HAP-1 (cell line): Measurements from ENCODE around the gene WBP2.
A peak's percentile ranks its signal among the peaks of the same experiment; 100 is the strongest.

Experiments used
- DNase-seq, 2 experiments: peaks; one replicate each; pipeline ENCODE4 v3.0.0-alpha.2; 2016 to 2020; ENCODE audit warnings: low spot score in 2 of 2
- H3K27me3 ChIP-seq: fragments of 250-450 bp; sonication (Bioruptor Pico); 2 replicates; pipeline ENCODE4 v1.5.1; 2020; ENCODE audit warnings: low read depth, mild to moderate bottlenecking, moderate library complexity
- H3K36me3 ChIP-seq: fragments of 250-450 bp; sonication (Bioruptor Pico); replicated peaks from 2 replicates; pipeline ENCODE4 v1.5.1; 2020; ENCODE audit warnings: mild to moderate bottlenecking
- H3K4me1 ChIP-seq: fragments of 250-450 bp; sonication (Bioruptor Pico); 2 replicates; pipeline ENCODE4 v1.5.1; 2020; ENCODE audit warnings: mild to moderate bottlenecking
- H3K4me3 ChIP-seq: fragments of 250-450 bp; sonication (Bioruptor Pico); 2 replicates; pipeline ENCODE4 v1.5.1; 2020; ENCODE audit warnings: mild to moderate bottlenecking, moderate library complexity
- H3K9me3 ChIP-seq: fragments of 250-450 bp; sonication (Bioruptor Pico); 2 replicates; pipeline ENCODE4 v1.5.1; 2020; ENCODE audit warnings: mild to moderate bottlenecking, moderate library complexity
- in situ Hi-C: fragments of 300-500 bp; cut with MboI; formaldehyde crosslinking; loops from 3 replicates; pipeline ENCODE4 v1.14.3; 2020; ENCODE audit warnings: low sequenced_read_pairs, inconsistent platforms, mixed read lengths

Gene WBP2

GRCh38 chr17:75810216-75810615 is 44.9 kb downstream of the WBP2 start:
- H3K9me3 ChIP-seq, result no peaks in the 10 kb centered on the region
- H3K27me3 ChIP-seq, result no peaks in the 10 kb centered on the region
- no peaks in the 10 kb centered on the region; the same call in 1 of the 2 replicates for H3K4me1 ChIP-seq
- peaks cover 51% of the 10 kb centered on the region for H3K36me3 ChIP-seq
- in situ Hi-C loops, result no loop called here
- no peak overlapping the region for H3K4me3 ChIP-seq
- DNase-seq, result no peak

DNA sequence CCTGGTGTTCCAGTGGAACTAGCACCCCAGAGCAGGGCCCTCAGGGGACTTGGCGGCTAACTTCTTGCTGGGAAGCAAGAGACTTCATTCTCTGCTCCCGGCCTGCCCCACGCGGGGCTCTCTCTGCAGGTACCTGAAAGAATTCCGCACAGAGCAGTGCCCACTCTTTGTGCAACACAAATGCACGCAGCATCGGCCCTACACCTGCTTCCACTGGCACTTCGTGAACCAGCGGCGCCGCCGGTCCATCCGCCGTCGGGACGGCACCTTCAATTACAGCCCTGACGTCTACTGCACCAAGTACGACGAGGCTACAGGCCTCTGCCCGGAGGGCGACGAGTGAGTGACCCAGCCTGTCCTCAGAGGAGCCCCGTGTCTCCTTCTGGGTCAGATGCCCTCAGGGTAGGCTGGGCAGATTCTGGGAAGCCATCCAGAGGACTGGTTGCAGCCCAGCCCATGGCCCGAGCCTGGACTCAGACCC is 45.5 kb downstream of the WBP2 start:
- no peaks in the 10 kb centered on the region for H3K27me3 ChIP-seq
- DNase-seq, result no peak
- H3K4me3 ChIP-seq, result no peak overlapping the region
- H3K36me3 ChIP-seq, result peaks cover 45% of the 10 kb centered on the region
- no peaks in the 10 kb centered on the region for H3K9me3 ChIP-seq
- in situ Hi-C loops, result no loop called here
- H3K4me1 ChIP-seq, result no peaks in the 10 kb centered on the region; the same call in 1 of the 2 replicates

DNA sequence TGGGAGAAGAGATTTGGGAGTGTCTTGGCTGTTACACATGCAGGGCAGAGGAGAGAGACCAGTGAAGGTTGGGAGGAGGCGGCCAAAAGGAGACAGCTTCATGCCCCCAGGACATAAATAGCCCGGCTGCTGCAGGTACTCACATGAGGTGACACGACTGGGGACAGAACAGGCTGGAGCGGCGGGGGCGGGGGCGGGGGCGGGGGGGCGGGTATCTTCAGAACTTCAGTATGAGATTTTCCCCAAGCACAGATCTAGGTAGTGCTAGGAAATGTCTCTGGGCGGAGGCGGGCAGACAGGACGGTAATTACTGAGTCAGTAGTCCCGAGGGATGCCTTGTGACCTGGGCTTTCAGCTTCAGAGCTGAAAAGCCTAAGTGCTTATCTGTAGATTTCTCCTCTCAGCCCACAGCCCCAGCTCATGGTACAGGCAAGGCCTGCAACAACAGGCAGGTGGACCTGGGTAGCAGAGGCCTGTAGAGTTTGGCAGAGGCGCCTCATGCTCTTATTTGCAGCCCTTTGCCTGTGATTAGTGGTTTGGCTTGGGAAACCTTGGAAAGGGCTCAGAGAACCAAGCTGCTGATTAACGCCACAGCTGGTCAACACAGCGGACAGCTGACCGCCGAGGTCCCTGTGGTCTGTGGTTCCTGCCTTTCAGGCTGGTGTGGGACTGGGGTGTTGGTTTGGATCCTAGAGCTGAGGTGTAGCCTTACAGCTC is 46.1 kb downstream of the WBP2 start:
- Histone ChIP-seq H3K9me3 (no peaks in the 10 kb centered on the region), H3K27me3 (no peaks in the 10 kb centered on the region), H3K36me3 (peaks cover 42% of the 10 kb centered on the region), H3K4me3 (no peak overlapping the region), H3K4me1 (no peaks in the 10 kb centered on the region; the same call in 1 of the 2 replicates)
- DNase-seq, result no peak
- in situ Hi-C loops, result no loop called here

GRCh38 chr17:75808549-75808904 is 46.6 kb downstream of the WBP2 start:
- in situ Hi-C loops, result no loop called here

GRCh38 chr17:75807861-75808260 is 47.3 kb downstream of the WBP2 start:
- Histone ChIP-seq H3K4me3 (no peak overlapping the region), H3K36me3 (peaks cover 33% of the 10 kb centered on the region), H3K9me3 (no peaks in the 10 kb centered on the region), H3K4me1 (peaks cover 8% of the 10 kb centered on the region), H3K27me3 (no peaks in the 10 kb centered on the region)
- in situ Hi-C loops, result no loop called here
- DNase-seq, result no peak

More at GRCh38 chr17:75808549-75808904, 46.6 kb downstream of the WBP2 start:
- DNase-seq, result no peak
- Histone ChIP-seq H3K4me1 (peaks cover 3% of the 10 kb centered on the region), H3K36me3 (peaks cover 37% of the 10 kb centered on the region), H3K9me3 (no peaks in the 10 kb centered on the region), H3K27me3 (no peaks in the 10 kb centered on the region), H3K4me3 (no peak overlapping the region)

GRCh38 chr17:75806822-75807500 is 48.2 kb downstream of the WBP2 start:
- in situ Hi-C loops, result no loop called here
- H3K9me3 ChIP-seq, result no peaks in the 10 kb centered on the region
- H3K27me3 ChIP-seq, result no peaks in the 10 kb centered on the region
- H3K4me1 ChIP-seq, result peaks cover 8% of the 10 kb centered on the region
- H3K36me3 ChIP-seq, result peaks cover 24% of the 10 kb centered on the region
- no peak overlapping the region for H3K4me3 ChIP-seq
- DNase-seq, result no peak

DNA sequence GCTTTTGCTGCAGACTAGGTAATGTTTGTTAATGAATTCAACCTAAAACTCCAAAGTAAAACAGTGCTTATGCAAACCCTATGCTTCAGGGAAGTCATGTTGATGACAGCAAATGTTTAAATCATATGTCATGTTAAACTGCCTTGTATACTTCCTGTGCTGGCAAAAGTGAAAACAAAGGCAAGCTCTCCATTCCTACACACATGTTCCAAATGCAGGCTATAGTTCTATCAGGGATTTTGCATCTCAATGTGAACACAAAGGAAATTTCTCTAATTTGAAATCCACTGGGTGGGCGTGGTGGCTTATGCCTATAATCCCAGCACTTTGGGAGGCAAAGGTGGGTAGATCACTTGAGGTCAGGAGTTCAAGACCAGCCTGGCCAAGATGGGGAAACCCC is 51.3 kb downstream of the WBP2 start:
- Histone ChIP-seq H3K4me3 (no peak overlapping the region), H3K9me3 (no peaks in the 10 kb centered on the region), H3K36me3 (peaks cover 21% of the 10 kb centered on the region), H3K4me1 (peaks cover 8% of the 10 kb centered on the region), H3K27me3 (no peaks in the 10 kb centered on the region)
- in situ Hi-C loops, result no loop called here
- peak; percentile 58 to 66 for DNase-seq

GRCh38 chr17:75799402-75799801 is 55.7 kb downstream of the WBP2 start:
- H3K4me3 ChIP-seq, result no peak overlapping the region
- peaks cover 8% of the 10 kb centered on the region for H3K4me1 ChIP-seq
- no peaks in the 10 kb centered on the region for H3K9me3 ChIP-seq
- H3K27me3 ChIP-seq, result no peaks in the 10 kb centered on the region
- peaks cover 50% of the 10 kb centered on the region for H3K36me3 ChIP-seq
- in situ Hi-C loops, result no loop called here
- no peak for DNase-seq

DNA sequence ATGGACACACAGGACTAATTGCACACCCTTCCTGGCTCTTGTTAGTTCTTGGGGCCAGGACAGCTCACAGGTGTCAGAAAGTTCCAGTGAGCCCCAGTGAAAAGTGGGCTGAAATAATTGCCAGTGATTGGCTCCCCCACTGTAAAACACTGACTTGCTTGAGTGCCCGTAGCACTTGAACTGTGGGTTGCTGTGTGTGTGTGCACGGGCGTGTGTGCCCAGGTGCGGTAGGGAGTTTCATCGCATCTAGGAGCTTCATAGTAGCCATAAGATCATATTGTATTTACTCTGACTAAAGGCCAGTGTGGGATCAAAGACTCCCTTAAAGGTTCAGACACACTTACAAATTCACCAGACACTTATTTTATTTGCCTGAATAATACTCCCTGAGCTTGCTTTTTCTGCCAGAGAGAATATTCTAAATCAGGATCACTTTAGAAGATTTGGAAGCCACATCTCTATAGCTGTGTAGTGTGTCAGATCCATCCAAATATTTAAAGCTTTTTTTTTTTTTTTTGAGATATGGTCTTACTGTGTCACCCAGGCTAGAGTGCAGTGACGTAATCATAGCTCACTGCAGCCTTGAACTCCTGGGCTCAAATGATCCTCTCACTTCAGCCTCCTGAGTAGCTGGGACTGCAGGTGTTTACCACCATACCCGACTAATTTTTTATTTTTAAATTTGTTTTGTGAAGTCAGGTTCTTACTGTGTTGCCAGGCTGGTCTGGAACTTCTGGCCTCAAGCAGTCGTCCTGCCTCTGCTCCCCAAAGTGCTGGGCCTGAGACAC is 59.1 kb downstream of the WBP2 start:
- in situ Hi-C loops, result no loop called here
- Histone ChIP-seq H3K36me3 (peaks cover 67% of the 10 kb centered on the region), H3K4me3 (no peak overlapping the region), H3K27me3 (no peaks in the 10 kb centered on the region), H3K9me3 (no peaks in the 10 kb centered on the region), H3K4me1 (peaks cover 2% of the 10 kb centered on the region)
- no peak for DNase-seq
